GM19023 (cell line): ENCODE results near the gene SLC38A3.

Source experiments
- ATAC-seq: cut with Tn5 transposase; IDR thresholded peaks from one replicate; pipeline ENCODE4 v1.9.1; 2021; ENCODE audit warnings: mild to moderate bottlenecking, moderate library complexity; ENCODE audit not compliant: unreplicated experiment

Gene SLC38A3

GRCh38 chr3:50264383-50264963 is 59.4 kb downstream of the SLC38A3 start:
- no peak for ATAC-seq

- no peak for ATAC-seq
Observed at GRCh38 chr3:50264964-50265485, 60.0 kb downstream of the SLC38A3 start.

DNA sequence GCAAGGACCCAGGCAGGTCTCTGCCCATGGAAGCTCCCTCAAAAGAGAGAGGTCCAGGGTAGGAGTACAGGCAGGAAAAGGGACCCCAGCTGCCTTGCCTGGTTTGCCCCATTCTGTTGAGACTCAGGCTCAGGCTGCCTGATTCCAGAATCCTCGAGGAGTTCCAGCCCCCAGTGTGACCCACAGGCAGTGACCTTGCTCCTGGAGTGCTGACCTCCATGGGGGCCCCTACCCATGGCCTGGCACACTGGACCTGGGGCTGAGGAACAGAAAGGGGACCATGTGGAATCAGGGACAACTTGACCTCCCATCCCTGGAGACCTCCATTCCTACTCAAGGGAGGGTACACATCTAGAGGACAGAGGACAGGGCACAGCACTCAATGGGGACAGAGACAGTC is 60.5 kb downstream of the SLC38A3 start:
- ATAC-seq, result no peak

GRCh38 chr3:50266017-50266416 is 60.9 kb downstream of the SLC38A3 start:
- ATAC-seq, result no peak

- ATAC-seq, result no peak
Observed at GRCh38 chr3:50266836-50267235, 61.8 kb downstream of the SLC38A3 start.

DNA sequence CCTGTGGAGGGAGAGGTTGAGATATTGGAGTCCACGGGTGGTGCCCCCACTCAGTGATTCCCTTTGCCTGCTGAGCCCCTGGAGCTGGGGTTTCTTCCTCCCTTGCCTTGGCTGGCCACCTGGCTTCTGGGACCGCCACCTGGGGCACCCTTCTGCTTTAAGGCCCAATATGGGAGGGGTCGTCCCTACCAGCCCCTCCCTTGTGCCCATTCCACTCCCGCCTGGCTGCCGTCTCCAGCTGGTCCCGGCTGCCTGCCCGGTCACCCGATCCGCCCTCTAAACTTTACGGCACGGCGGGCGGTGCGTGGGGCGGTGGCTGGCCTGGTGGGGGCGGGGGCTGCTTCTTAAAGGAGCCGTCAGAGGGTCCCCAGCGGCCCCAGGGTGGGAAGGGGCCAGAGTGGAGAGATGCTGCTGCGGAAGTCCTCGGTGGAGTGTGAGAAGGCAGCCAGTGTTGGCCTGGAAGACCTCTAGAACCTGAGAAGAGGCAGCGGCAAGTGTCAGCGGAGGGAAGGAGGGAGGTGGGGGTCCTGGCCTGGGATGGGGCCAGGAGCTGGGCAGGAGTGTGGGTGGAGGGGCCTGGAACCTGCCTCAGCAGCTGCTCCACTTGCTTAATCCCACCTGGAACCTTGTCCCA is 62.3 kb downstream of the SLC38A3 start:
- ATAC-seq, result no peak

- ATAC-seq, result no peak
Observed at GRCh38 chr3:50268276-50268675, 63.2 kb downstream of the SLC38A3 start.

GRCh38 chr3:50268703-50269451 is 63.8 kb downstream of the SLC38A3 start, which contains the start of gene SEMA3B:
Gene SEMA3B, plus strand, starts transcription at chr3:50269147. Its CDS starts 94 bp downstream, at chr3:50269241.
- ATAC-seq, result no peak

DNA sequence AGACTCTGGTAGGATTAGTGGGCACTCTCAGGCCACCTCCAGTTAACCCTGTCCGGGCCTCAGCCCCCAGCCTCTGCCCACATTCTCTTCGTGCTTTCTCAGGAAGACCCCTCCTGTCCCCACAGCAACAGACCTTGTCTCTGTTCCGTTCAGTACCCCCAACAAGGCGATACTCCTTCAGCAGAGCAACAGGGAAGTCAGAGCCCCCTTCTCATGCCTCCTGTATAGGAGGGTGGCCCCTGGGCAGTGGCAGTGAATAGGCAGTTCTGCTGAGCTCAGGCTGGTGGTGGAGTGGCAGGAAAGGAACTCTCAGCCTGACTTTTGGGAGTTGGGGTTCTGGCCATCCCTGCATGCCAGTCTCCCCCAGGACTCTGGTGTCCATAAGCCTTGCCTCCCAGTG is 64.4 kb downstream of the SLC38A3 start:
- no peak for ATAC-seq

GRCh38 chr3:50269977-50270413 is 64.9 kb downstream of the SLC38A3 start:
- ATAC-seq, result no peak

DNA sequence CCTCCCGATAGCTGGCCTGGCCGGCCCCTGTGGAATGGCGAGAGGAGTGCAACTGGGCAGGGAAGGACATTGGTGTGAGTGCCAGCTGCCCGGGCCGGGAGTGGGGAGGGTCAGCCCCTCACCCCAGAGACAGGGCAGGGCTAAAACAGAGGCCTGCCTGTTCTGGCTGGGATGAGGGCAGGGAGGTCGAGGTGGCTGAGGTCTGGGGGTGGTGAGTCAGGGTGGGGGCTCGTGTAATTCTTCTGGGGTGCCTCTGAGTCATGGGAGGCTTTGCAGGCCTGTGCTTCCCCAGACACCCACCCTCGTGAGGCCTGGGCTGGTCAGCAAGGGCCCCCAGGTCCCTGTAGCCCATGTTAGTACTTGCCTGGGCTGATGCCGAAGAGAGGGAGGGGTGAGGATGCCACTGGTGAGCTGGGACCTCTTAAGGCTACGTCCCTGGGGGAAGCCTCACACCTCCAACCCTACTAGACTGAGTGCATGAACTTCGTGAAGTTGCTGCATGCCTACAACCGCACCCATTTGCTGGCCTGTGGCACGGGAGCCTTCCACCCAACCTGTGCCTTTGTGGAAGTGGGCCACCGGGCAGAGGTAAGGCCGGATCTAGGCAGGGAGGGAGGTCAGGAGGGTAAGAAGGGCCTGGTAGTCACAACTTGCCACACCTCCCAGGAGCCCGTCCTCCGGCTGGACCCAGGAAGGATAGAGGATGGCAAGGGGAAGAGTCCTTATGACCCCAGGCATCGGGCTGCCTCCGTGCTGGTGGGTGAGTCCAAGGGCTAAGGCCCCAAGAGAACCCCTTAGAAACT is 65.6 kb downstream of the SLC38A3 start:
- ATAC-seq, result no peak
